Measurements from ENCODE around the gene AOX1.

The AOX1 gene

GRCh38 chr2:200650195-200650594 is 64.4 kb downstream of the AOX1 start:
- no peak for TF ChIP-seq CTCF (conservative IDR thresholded peaks at IDR 0.05)
- no peak overlapping the region for H3K27ac ChIP-seq

GRCh38 chr2:200652158-200652557 is 66.3 kb downstream of the AOX1 start:
- no peak for TF ChIP-seq CTCF (conservative IDR thresholded peaks at IDR 0.05)
- no peak overlapping the region for H3K27ac ChIP-seq

GRCh38 chr2:200653021-200653420 is 67.2 kb downstream of the AOX1 start:
- no peak overlapping the region for H3K27ac ChIP-seq
- TF ChIP-seq CTCF (conservative IDR thresholded peaks at IDR 0.05): no peak

- TF ChIP-seq CTCF (conservative IDR thresholded peaks at IDR 0.05): no peak
These were observed 69.0 kb downstream of the AOX1 start for GRCh38 chr2:200654823-200655222.

GRCh38 chr2:200655918-200656580 is 70.2 kb downstream of the AOX1 start:
- no peak for TF ChIP-seq CTCF (conservative IDR thresholded peaks at IDR 0.05)
- no peak overlapping the region for H3K27ac ChIP-seq

More at GRCh38 chr2:200654823-200655222, 69.0 kb downstream of the AOX1 start:
- no peak overlapping the region for H3K27ac ChIP-seq

GRCh38 chr2:200658278-200658864 is 72.6 kb downstream of the AOX1 start:
- no peak for TF ChIP-seq CTCF (conservative IDR thresholded peaks at IDR 0.05)

GRCh38 chr2:200659410-200659809 is 73.6 kb downstream of the AOX1 start:
- H3K27ac ChIP-seq: no peak overlapping the region

More at GRCh38 chr2:200658278-200658864, 72.6 kb downstream of the AOX1 start:
- H3K27ac ChIP-seq: no peak overlapping the region

More at GRCh38 chr2:200659410-200659809, 73.6 kb downstream of the AOX1 start:
- TF ChIP-seq CTCF (conservative IDR thresholded peaks at IDR 0.05): no peak
